BE2C (cell line): ENCODE measurements around the gene ARL4A.

Source experiments
- DNase-seq: peaks from one replicate; pipeline ENCODE4 v3.0.0-alpha.2; 2020
- H3K27me3 ChIP-seq: fragments of 250-450 bp; sonication (Bioruptor Pico); 2 replicates; pipeline ENCODE4 v1.5.1; 2020; ENCODE audit warnings: mild to moderate bottlenecking
- H3K36me3 ChIP-seq: fragments of 250-450 bp; sonication (Bioruptor Pico); 2 replicates; pipeline ENCODE4 v1.5.1; 2020; ENCODE audit warnings: mild to moderate bottlenecking
- H3K4me1 ChIP-seq: fragments of 250-450 bp; sonication (Bioruptor Pico); 2 replicates; pipeline ENCODE4 v1.5.1; 2020
- H3K4me3 ChIP-seq: 2 replicates; pipeline ENCODE4 v1.5.1; 2011; ENCODE audit warnings: low read depth, low read length
- H3K9me3 ChIP-seq: fragments of 250-450 bp; sonication (Bioruptor Pico); 2 replicates; pipeline ENCODE4 v1.5.1; 2020
- TF ChIP-seq, protein P1 (sequence below): IDR thresholded peaks from 2 replicates; pipeline ENCODE4 v1.5.1; 2012; ENCODE audit warnings: mild to moderate bottlenecking, low read depth, low read length

ARL4A gene

DNA sequence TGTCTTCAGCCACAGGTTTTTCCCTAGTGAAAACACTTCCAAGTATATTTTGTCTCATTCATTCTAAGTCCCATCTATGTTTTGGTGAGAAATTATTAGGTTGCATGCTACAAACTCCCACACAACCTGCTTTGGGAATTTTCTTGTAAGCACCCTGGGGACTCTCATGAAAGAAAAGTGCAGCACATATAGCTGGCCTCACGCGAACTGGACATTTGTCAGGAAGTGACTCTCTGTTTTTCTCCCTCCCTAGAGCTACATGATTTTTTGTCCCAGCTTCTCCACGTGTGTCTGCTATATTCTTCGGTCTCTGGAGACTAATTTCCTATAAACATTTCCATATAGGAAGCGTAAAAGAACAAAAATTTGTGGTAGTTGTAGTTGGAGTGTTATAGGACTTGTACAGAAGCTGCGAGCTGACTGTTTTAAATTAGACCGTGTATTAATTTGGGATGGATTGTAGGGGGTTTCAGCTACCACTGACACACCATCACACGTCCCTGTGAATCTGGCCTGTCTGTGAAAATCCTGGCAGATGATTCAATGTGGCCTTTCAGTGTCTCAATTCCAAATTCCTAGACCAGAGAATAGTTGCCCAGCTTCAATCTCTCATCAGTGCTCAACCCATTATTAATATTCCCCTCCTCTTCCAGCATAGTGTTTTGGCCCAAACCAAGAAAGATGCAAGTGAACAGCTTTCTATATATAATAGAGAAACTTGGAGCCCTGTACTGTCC lies 40.2 kb downstream of the ARL4A start:
- Histone ChIP-seq H3K9me3 (no peaks in the 10 kb centered on the region), H3K4me1 (no peaks in the 10 kb centered on the region; the same call in 1 of the 2 replicates), H3K36me3 (no peaks in the 10 kb centered on the region), H3K27me3 (no peaks in the 10 kb centered on the region), H3K4me3 (no peak overlapping the region)
- TF ChIP-seq, protein P1, sequence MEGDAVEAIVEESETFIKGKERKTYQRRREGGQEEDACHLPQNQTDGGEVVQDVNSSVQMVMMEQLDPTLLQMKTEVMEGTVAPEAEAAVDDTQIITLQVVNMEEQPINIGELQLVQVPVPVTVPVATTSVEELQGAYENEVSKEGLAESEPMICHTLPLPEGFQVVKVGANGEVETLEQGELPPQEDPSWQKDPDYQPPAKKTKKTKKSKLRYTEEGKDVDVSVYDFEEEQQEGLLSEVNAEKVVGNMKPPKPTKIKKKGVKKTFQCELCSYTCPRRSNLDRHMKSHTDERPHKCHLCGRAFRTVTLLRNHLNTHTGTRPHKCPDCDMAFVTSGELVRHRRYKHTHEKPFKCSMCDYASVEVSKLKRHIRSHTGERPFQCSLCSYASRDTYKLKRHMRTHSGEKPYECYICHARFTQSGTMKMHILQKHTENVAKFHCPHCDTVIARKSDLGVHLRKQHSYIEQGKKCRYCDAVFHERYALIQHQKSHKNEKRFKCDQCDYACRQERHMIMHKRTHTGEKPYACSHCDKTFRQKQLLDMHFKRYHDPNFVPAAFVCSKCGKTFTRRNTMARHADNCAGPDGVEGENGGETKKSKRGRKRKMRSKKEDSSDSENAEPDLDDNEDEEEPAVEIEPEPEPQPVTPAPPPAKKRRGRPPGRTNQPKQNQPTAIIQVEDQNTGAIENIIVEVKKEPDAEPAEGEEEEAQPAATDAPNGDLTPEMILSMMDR, result no peak
- no peak for DNase-seq

DNA sequence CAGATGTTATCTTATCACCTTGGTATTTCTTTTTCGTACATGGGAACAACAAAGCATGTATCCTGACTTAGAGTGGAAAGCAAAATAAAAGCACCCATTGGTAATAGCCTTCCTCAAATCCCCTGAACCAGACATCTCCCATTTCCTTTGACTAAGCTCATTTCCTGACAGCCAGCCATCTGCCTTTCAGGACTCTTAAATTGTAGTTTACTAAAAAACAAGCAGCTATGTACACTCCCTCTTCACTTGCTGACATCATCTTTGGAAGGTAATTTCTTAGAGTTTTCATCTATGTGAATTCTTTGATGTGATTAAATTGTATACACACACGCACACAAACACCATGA lies 40.7 kb downstream of the ARL4A start:
- H3K4me3 ChIP-seq, result no peak overlapping the region
- no peak for DNase-seq
- H3K36me3 ChIP-seq, result no peaks in the 10 kb centered on the region
- H3K4me1 ChIP-seq, result no peaks in the 10 kb centered on the region; the same call in 1 of the 2 replicates
- no peaks in the 10 kb centered on the region for H3K27me3 ChIP-seq
- TF ChIP-seq, protein P1, result no peak
- no peaks in the 10 kb centered on the region for H3K9me3 ChIP-seq

DNA sequence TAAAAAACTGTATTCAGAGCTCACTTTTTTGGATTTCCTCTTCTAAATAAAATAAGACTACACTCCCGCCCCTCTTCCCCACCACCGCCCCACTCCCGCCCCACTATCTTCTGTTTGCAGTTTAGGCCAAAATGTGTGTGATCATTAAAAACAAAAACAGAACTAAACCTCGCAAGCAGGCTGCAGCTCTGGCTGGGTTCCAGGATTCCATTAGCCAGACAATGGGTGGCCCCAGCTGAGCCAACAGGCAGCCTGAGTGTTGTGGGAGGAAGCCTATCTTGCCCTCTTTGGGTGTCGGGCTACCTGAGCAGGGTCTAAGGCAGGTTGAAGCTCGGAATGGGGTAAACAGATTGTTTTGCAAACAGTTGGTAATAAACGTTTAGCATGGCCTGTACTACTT lies 41.7 kb downstream of the ARL4A start:
- Histone ChIP-seq H3K4me1 (no peaks in the 10 kb centered on the region; the same call in 1 of the 2 replicates), H3K36me3 (no peaks in the 10 kb centered on the region), H3K4me3 (no peak overlapping the region), H3K27me3 (no peaks in the 10 kb centered on the region), H3K9me3 (no peaks in the 10 kb centered on the region)
- DNase-seq, result peak; percentile 85
- TF ChIP-seq, protein P1, result no peak

DNA sequence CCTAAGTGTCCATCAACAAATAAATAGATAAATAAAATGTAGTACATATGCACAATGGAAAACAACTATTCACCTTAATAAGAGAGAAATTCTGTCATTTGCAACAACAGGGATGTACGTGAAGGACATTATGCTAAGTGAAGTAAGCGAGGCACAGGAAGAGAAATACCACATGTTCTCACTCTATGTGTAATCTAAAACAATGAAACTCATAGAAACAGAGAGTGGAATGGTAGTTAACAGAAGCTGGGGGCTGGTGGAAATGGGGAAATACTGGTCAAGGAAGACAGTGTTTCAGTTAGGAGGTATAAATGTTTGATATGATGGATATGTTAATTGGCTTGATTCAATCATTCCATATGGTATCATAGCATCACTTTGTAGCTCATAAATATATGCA lies 43.1 kb downstream of the ARL4A start:
- DNase-seq, result no peak
- H3K4me1 ChIP-seq, result no peaks in the 10 kb centered on the region; the same call in 1 of the 2 replicates
- no peaks in the 10 kb centered on the region for H3K36me3 ChIP-seq
- H3K4me3 ChIP-seq, result no peak overlapping the region
- H3K9me3 ChIP-seq, result no peaks in the 10 kb centered on the region
- no peaks in the 10 kb centered on the region for H3K27me3 ChIP-seq
- TF ChIP-seq, protein P1, result no peak

DNA sequence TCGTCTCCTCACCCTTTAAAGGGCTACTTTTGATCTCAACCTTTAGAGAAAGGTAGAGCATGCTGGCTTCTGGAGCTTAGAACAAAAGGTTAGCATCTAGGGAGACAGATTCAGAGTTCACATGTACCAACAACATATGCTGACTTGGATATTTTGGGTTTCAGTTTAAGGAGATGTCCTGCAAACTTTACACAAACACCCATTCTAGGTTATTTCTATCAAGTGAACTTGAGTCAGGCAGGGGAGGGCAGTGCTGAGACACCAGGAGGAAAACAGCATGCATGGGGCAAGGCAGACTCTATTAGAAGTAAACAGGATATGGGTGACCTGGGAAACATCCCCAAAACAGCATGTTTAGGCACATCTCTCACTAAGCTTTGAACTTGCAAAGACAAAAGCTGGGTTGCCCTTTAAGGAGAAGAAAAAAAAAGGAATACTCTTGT lies 43.8 kb downstream of the ARL4A start:
- H3K4me3 ChIP-seq, result no peak overlapping the region
- no peak for DNase-seq
- no peaks in the 10 kb centered on the region for H3K9me3 ChIP-seq
- no peaks in the 10 kb centered on the region; the same call in 1 of the 2 replicates for H3K4me1 ChIP-seq
- no peaks in the 10 kb centered on the region for H3K27me3 ChIP-seq
- no peaks in the 10 kb centered on the region for H3K36me3 ChIP-seq
- TF ChIP-seq, protein P1, result no peak

DNA sequence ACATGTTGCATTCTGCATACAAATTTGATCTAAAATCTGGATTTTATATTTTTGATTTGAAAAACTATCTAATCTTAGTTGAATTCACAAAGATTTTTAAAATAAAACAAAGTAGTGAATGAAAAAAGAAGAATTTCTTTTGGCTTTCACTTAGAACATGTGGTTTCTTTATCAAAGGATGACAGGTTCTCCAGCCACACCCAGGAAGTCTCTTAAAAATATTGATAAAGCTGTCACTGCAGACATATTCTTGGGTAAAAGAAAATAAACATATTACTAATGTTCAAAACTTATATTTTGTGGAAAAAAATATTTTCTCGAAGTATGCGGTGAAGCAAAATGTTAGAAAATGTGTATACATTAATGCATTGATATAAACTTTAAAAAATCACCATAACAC lies 44.3 kb downstream of the ARL4A start:
- no peaks in the 10 kb centered on the region for H3K27me3 ChIP-seq
- H3K9me3 ChIP-seq, result no peaks in the 10 kb centered on the region
- TF ChIP-seq, protein P1, result no peak

More for the DNA sequence above, 44.3 kb downstream of the ARL4A start:
- H3K36me3 ChIP-seq, result no peaks in the 10 kb centered on the region
- H3K4me1 ChIP-seq, result no peaks in the 10 kb centered on the region; the same call in 1 of the 2 replicates
- no peak overlapping the region for H3K4me3 ChIP-seq
- no peak for DNase-seq
